ENCODE data around the gene PDLIM1. TPM values are rescaled to one million over a fixed set of nuclear protein-coding genes. Genes with fewer than 3 reads are reported as not detected.

The PDLIM1 gene
- total and polyA plus RNA-seq, 11 donors, result 225 to 434 (median 330) TPM

GRCh38 chr10:95225136-95225535 lies 65.7 kb downstream of the PDLIM1 start:
- ATAC-seq (no peak), DNase-seq (no peak)
- Histone ChIP-seq H3K36me3 (no peaks in the 10 kb centered on the region), H3K27me3 (no peaks in the 10 kb centered on the region), H3K9me3 (no peaks in the 10 kb centered on the region), H3K27ac (no peak overlapping the region), H3K4me3 (no peak overlapping the region), H3K4me1 (peaks cover 0 to 1% (median 0%) of the 10 kb centered on the region in 12 donors)
- WGBS, 4 donors, result 47 to 67% (median 57%) methylated on average over 2 of the region's 2 CpGs
- TF ChIP-seq CTCF (IDR thresholded peaks at IDR 0.05) (no peak), POLR2A (IDR thresholded peaks at IDR 0.05) (no peak)
- intact Hi-C loops (cut with DNase I), result loop anchor here in 1 of 10 donors (10.0 kb wide), 1 partner anchor 390 kb away; no protein-coding TSS in a partner anchor

GRCh38 chr10:95221124-95221523 lies 69.7 kb downstream of the PDLIM1 start:
- no peaks in the 10 kb centered on the region for H3K36me3 ChIP-seq
- WGBS, 4 donors, result 69 to 80% (median 74%) methylated on average over 5 of the region's 5 CpGs
- H3K4me3 ChIP-seq, result no peak overlapping the region
- peaks cover 0 to 8% (median 0%) of the 10 kb centered on the region in 12 donors for H3K9me3 ChIP-seq
- TF ChIP-seq POLR2A (IDR thresholded peaks at IDR 0.05), result no peak
- no peak for TF ChIP-seq CTCF (IDR thresholded peaks at IDR 0.05)
- DNase-seq, result no peak
- no peaks in the 10 kb centered on the region for H3K4me1 ChIP-seq
- ATAC-seq, result no peak
- H3K27ac ChIP-seq, result no peak overlapping the region
- intact Hi-C loops (cut with DNase I), result loop anchor here in 1 of 10 donors (10.0 kb wide), 1 partner anchor 394 kb away; no protein-coding TSS in a partner anchor
- no peaks in the 10 kb centered on the region for H3K27me3 ChIP-seq

- 88 to 95% (median 90%) methylated on average over 3 of the region's 3 CpGs for WGBS, 4 donors
- no peak for TF ChIP-seq POLR2A (IDR thresholded peaks at IDR 0.05)
- no peak for TF ChIP-seq CTCF (IDR thresholded peaks at IDR 0.05)
- no peak for DNase-seq
- Histone ChIP-seq H3K9me3 (peaks cover 0 to 8% (median 0%) of the 10 kb centered on the region in 12 donors), H3K27me3 (no peaks in the 10 kb centered on the region), H3K4me3 (no peak overlapping the region), H3K4me1 (no peaks in the 10 kb centered on the region), H3K36me3 (no peaks in the 10 kb centered on the region), H3K27ac (no peak overlapping the region)
- no peak for ATAC-seq
- intact Hi-C loops (cut with DNase I), result loop anchor here in 1 of 10 donors (10.0 kb wide), 1 partner anchor 394 kb away; no protein-coding TSS in a partner anchor
Measured at GRCh38 chr10:95220539-95220938, 70.3 kb downstream of the PDLIM1 start.

GRCh38 chr10:95217476-95217875 lies 73.3 kb downstream of the PDLIM1 start:
- Histone ChIP-seq H3K36me3 (no peaks in the 10 kb centered on the region), H3K4me1 (no peaks in the 10 kb centered on the region), H3K27ac (no peak overlapping the region), H3K9me3 (peaks cover 0 to 8% (median 0%) of the 10 kb centered on the region in 12 donors), H3K4me3 (no peak overlapping the region), H3K27me3 (no peaks in the 10 kb centered on the region)
- intact Hi-C loops (cut with DNase I), result no loop called here
- DNase-seq (no peak), ATAC-seq (no peak)
- WGBS, 4 donors, result 40 to 65% (median 53%) methylated on average over 1 of the region's 1 CpG
- TF ChIP-seq POLR2A (IDR thresholded peaks at IDR 0.05), result no peak
- TF ChIP-seq CTCF (IDR thresholded peaks at IDR 0.05), result no peak
